Activated CD4-positive, alpha-beta memory T cell treated with anti-CD3 and anti-CD28 coated beads for 36 hours (primary cell): ENCODE results near the gene DHODH. TPM values are rescaled to one million over a fixed set of nuclear protein-coding genes. Genes with fewer than 3 reads are reported as not detected.

Experiments
- CTCF ChIA-PET: fragments of 350-600 bp; sonication (Branson Sonifier 250); formaldehyde crosslinking; loops from one replicate; lab custom pipeline; 2021; ENCODE audit warnings: antibody characterized with exemption, inconsistent platforms; lab: Charles Lee
- POLR2A ChIA-PET: fragments of 350-600 bp; sonication (Branson Sonifier 250); formaldehyde crosslinking; loops from one replicate; lab custom pipeline; 2021; ENCODE audit warnings: antibody characterized with exemption; lab: Charles Lee
- DNase-seq: peaks from one replicate; pipeline ENCODE4 v3.0.0-alpha.2; 2020
- H3K27ac Mint-ChIP-seq: one replicate; pipeline ENCODE4 v1.8.0; 2021; ENCODE audit warnings: mixed read lengths
- H3K27me3 Mint-ChIP-seq: one replicate; pipeline ENCODE4 v1.8.0; 2021; ENCODE audit warnings: mixed read lengths
- H3K36me3 Mint-ChIP-seq: one replicate; pipeline ENCODE4 v1.8.0; 2021; ENCODE audit warnings: mixed read lengths
- H3K4me1 Mint-ChIP-seq: one replicate; pipeline ENCODE4 v1.8.0; 2021; ENCODE audit warnings: low read depth, mixed read lengths
- H3K4me3 Mint-ChIP-seq: one replicate; pipeline ENCODE4 v1.8.0; 2021; ENCODE audit warnings: mild to moderate bottlenecking, mixed read lengths
- H3K9me3 Mint-ChIP-seq: one replicate; pipeline ENCODE4 v1.8.0; 2021; ENCODE audit warnings: mixed read lengths
- intact Hi-C: fragments of 100-400 bp; cut with micrococcal nuclease; formaldehyde crosslinking; loops from one replicate; pipeline ENCODE4 v1.15.1; 2023
- total RNA-seq, 2 experiments: library from RNA; stranded (reverse); gene quantifications; one replicate each; pipeline ENCODE4 v1.2.3, GENCODE V29; 2021

The DHODH gene
- total RNA-seq, 2 experiments from 2014 or later = 16.9 to 18.6 TPM

- DNase-seq = no peak
- ChIA-PET POLR2A (no interaction called here), CTCF (no interaction called here)
- intact Hi-C loops = no loop called here
- Mint-ChIP-seq H3K27ac (no peak overlapping the region), H3K9me3 (no peaks in the 10 kb centered on the region), H3K27me3 (no peaks in the 10 kb centered on the region), H3K4me1 (peaks cover 19% of the 10 kb centered on the region), H3K36me3 (peaks cover 20% of the 10 kb centered on the region), H3K4me3 (no peak overlapping the region)
These were observed 6.6 kb downstream of the DHODH start for GRCh38 chr16:72015124-72015523.

GRCh38 chr16:72018470-72018869, 9.9 kb downstream of the DHODH start:
- intact Hi-C loops = no loop called here
- H3K4me1 Mint-ChIP-seq = peaks cover 7% of the 10 kb centered on the region
- no peak overlapping the region for H3K27ac Mint-ChIP-seq
- H3K27me3 Mint-ChIP-seq = no peaks in the 10 kb centered on the region
- H3K4me3 Mint-ChIP-seq = no peak overlapping the region
- POLR2A ChIA-PET = interaction anchor here (1.1 kb wide), 1 partner anchor 72 kb away, joined by 3 read pairs; no protein-coding TSS in a partner anchor
- peaks cover 31% of the 10 kb centered on the region for H3K36me3 Mint-ChIP-seq
- H3K9me3 Mint-ChIP-seq = no peaks in the 10 kb centered on the region
- no peak for DNase-seq
- CTCF ChIA-PET = interaction anchor here (1.3 kb wide), 1 partner anchor 57 kb away, joined by 5 read pairs; no protein-coding TSS in a partner anchor

GRCh38 chr16:72021043-72021442, 12.5 kb downstream of the DHODH start:
- Mint-ChIP-seq H3K36me3 (peaks cover 30% of the 10 kb centered on the region), H3K4me3 (no peak overlapping the region), H3K27ac (no peak overlapping the region), H3K4me1 (no peaks in the 10 kb centered on the region), H3K9me3 (no peaks in the 10 kb centered on the region), H3K27me3 (no peaks in the 10 kb centered on the region)
- DNase-seq = no peak
- POLR2A ChIA-PET = no interaction called here
- CTCF ChIA-PET = no interaction called here
- intact Hi-C loops = no loop called here

GRCh38 chr16:72022127-72022526, 13.6 kb downstream of the DHODH start:
- Mint-ChIP-seq H3K4me3 (no peak overlapping the region), H3K36me3 (peaks cover 27% of the 10 kb centered on the region), H3K27me3 (no peaks in the 10 kb centered on the region), H3K9me3 (no peaks in the 10 kb centered on the region), H3K27ac (no peak overlapping the region), H3K4me1 (no peaks in the 10 kb centered on the region)
- ChIA-PET POLR2A (no interaction called here), CTCF (no interaction called here)
- no peak for DNase-seq
- intact Hi-C loops = no loop called here

- Mint-ChIP-seq H3K36me3 (peaks cover 22% of the 10 kb centered on the region), H3K27me3 (no peaks in the 10 kb centered on the region), H3K4me1 (no peaks in the 10 kb centered on the region), H3K27ac (no peak overlapping the region), H3K9me3 (no peaks in the 10 kb centered on the region), H3K4me3 (no peak overlapping the region)
- intact Hi-C loops = no loop called here
- CTCF ChIA-PET = no interaction called here
- POLR2A ChIA-PET = no interaction called here
- DNase-seq = no peak
These were observed 15.4 kb downstream of the DHODH start for GRCh38 chr16:72023962-72024361.

GRCh38 chr16:72024862-72025382, 16.4 kb downstream of the DHODH start:
- intact Hi-C loops = no loop called here
- DNase-seq = no peak
- POLR2A ChIA-PET = no interaction called here
- H3K27ac Mint-ChIP-seq = peak overlapping the region; percentile 20
- CTCF ChIA-PET = no interaction called here
- H3K9me3 Mint-ChIP-seq = no peaks in the 10 kb centered on the region
- H3K4me1 Mint-ChIP-seq = no peaks in the 10 kb centered on the region
- H3K27me3 Mint-ChIP-seq = no peaks in the 10 kb centered on the region
- peaks cover 22% of the 10 kb centered on the region for H3K36me3 Mint-ChIP-seq
- no peak overlapping the region for H3K4me3 Mint-ChIP-seq

GRCh38 chr16:72025404-72026114, 17.0 kb downstream of the DHODH start:
- DNase-seq = no peak
- H3K4me3 Mint-ChIP-seq = no peak overlapping the region
- H3K27me3 Mint-ChIP-seq = no peaks in the 10 kb centered on the region
- H3K27ac Mint-ChIP-seq = no peak overlapping the region
- ChIA-PET POLR2A (no interaction called here), CTCF (no interaction called here)
- no peaks in the 10 kb centered on the region for H3K9me3 Mint-ChIP-seq
- intact Hi-C loops = no loop called here
- H3K4me1 Mint-ChIP-seq = no peaks in the 10 kb centered on the region
- H3K36me3 Mint-ChIP-seq = peaks cover 20% of the 10 kb centered on the region

- CTCF ChIA-PET = no interaction called here
- POLR2A ChIA-PET = no interaction called here
- intact Hi-C loops = no loop called here
- H3K9me3 Mint-ChIP-seq = no peaks in the 10 kb centered on the region
- H3K36me3 Mint-ChIP-seq = peaks cover 10% of the 10 kb centered on the region
- H3K27ac Mint-ChIP-seq = no peak overlapping the region
- no peaks in the 10 kb centered on the region for H3K27me3 Mint-ChIP-seq
- no peak overlapping the region for H3K4me3 Mint-ChIP-seq
- DNase-seq = no peak
- no peaks in the 10 kb centered on the region for H3K4me1 Mint-ChIP-seq
These were observed 19.3 kb downstream of the DHODH start for GRCh38 chr16:72027669-72028378.

- H3K4me1 Mint-ChIP-seq = no peaks in the 10 kb centered on the region
- H3K27ac Mint-ChIP-seq = no peak overlapping the region
- ChIA-PET POLR2A (no interaction called here), CTCF (no interaction called here)
- no peak overlapping the region for H3K4me3 Mint-ChIP-seq
- no peaks in the 10 kb centered on the region for H3K27me3 Mint-ChIP-seq
- H3K36me3 Mint-ChIP-seq = peaks cover 10% of the 10 kb centered on the region
- intact Hi-C loops = no loop called here
- no peak for DNase-seq
- no peaks in the 10 kb centered on the region for H3K9me3 Mint-ChIP-seq
These were observed 21.2 kb downstream of the DHODH start for GRCh38 chr16:72029567-72030271.

GRCh38 chr16:72033437-72033836, 24.9 kb downstream of the DHODH start:
- H3K27ac Mint-ChIP-seq = no peak overlapping the region

GRCh38 chr16:72036098-72036497, 27.6 kb downstream of the DHODH start:
- Mint-ChIP-seq H3K27ac (no peak overlapping the region), H3K36me3 (peaks cover 4% of the 10 kb centered on the region), H3K4me1 (no peaks in the 10 kb centered on the region), H3K4me3 (no peak overlapping the region), H3K9me3 (no peaks in the 10 kb centered on the region), H3K27me3 (no peaks in the 10 kb centered on the region)
- intact Hi-C loops = no loop called here
- CTCF ChIA-PET = no interaction called here
- POLR2A ChIA-PET = no interaction called here
- DNase-seq = no peak

More at GRCh38 chr16:72033437-72033836, 24.9 kb downstream of the DHODH start:
- Mint-ChIP-seq H3K27me3 (no peaks in the 10 kb centered on the region), H3K9me3 (no peaks in the 10 kb centered on the region), H3K4me1 (no peaks in the 10 kb centered on the region), H3K36me3 (no peaks in the 10 kb centered on the region), H3K4me3 (no peak overlapping the region)
- DNase-seq = no peak
- ChIA-PET POLR2A (no interaction called here), CTCF (no interaction called here)
- intact Hi-C loops = no loop called here

- H3K36me3 Mint-ChIP-seq = peaks cover 19% of the 10 kb centered on the region
- CTCF ChIA-PET = no interaction called here
- no peaks in the 10 kb centered on the region for H3K27me3 Mint-ChIP-seq
- intact Hi-C loops = no loop called here
- H3K27ac Mint-ChIP-seq = no peak overlapping the region
- H3K4me1 Mint-ChIP-seq = no peaks in the 10 kb centered on the region
- H3K4me3 Mint-ChIP-seq = no peak overlapping the region
- peaks cover 3% of the 10 kb centered on the region for H3K9me3 Mint-ChIP-seq
- POLR2A ChIA-PET = no interaction called here
- DNase-seq = no peak
These were observed 33.7 kb downstream of the DHODH start for GRCh38 chr16:72042157-72042660.
